Esophagus squamous epithelium (tissue), 4 donors: ENCODE results near the gene RSBN1L.

Experiments used
- POLR2A ChIP-seq, 4 donors: fragments of 450-650 bp; IDR thresholded peaks; one replicate each; pipeline ENCODE4 v1.6.1; 2017; ENCODE audit warnings: antibody characterized with exemption in 4 of 4, mild to moderate bottlenecking in 4 of 4, moderate library complexity in 3 of 4
- TF ChIP-seq, protein P1 (sequence below), 6 experiments: fragments of 450-650 bp in 4 of 6; fragments of 200-600 bp in 2 of 6; sonication (generic) in 2 of 6; IDR thresholded peaks; one replicate each; pipeline ENCODE4 v1.5.1; 2016 to 2019; ENCODE audit warnings: antibody characterized with exemption in 6 of 6, mild to moderate bottlenecking in 4 of 6, moderate library complexity in 4 of 6

DNA sequence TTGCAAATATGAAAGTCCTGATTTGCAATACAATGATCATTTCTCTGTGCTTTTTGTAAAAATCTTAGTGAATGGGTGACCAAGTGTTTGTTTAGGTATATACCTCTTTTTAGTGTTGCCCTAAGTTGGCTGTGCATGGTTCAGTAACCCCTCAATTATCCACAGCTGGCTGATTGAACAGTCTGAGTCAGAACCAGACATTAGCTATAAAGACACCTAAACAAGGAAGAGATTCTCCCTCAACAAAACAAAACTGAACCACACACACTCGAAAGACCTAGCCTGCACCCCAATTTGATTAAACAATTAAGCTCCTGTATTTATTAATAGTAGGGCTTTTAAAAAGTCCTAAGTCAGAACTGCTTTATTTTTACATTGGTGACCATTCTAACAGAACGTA is 2.8 kb downstream of the RSBN1L start:
- no peak for TF ChIP-seq POLR2A (IDR thresholded peaks at IDR 0.05)
- TF ChIP-seq, protein P1, sequence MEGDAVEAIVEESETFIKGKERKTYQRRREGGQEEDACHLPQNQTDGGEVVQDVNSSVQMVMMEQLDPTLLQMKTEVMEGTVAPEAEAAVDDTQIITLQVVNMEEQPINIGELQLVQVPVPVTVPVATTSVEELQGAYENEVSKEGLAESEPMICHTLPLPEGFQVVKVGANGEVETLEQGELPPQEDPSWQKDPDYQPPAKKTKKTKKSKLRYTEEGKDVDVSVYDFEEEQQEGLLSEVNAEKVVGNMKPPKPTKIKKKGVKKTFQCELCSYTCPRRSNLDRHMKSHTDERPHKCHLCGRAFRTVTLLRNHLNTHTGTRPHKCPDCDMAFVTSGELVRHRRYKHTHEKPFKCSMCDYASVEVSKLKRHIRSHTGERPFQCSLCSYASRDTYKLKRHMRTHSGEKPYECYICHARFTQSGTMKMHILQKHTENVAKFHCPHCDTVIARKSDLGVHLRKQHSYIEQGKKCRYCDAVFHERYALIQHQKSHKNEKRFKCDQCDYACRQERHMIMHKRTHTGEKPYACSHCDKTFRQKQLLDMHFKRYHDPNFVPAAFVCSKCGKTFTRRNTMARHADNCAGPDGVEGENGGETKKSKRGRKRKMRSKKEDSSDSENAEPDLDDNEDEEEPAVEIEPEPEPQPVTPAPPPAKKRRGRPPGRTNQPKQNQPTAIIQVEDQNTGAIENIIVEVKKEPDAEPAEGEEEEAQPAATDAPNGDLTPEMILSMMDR (IDR thresholded peaks at IDR 0.05), result no peak
